ENCODE measurements around the gene SLIT1.

SLIT1 gene

GRCh38 chr10:97139651-97140048, 46.1 kb downstream of the SLIT1 start:
- DNase-seq (ENCODE audit: low spot score) = no peak

GRCh38 chr10:97138846-97139245, 46.9 kb downstream of the SLIT1 start:
- DNase-seq (ENCODE audit: low spot score) = no peak

GRCh38 chr10:97138174-97138573, 47.6 kb downstream of the SLIT1 start:
- DNase-seq (ENCODE audit: low spot score) = no peak

- DNase-seq (ENCODE audit: low spot score) = no peak
Measured at GRCh38 chr10:97136756-97137155, 49.0 kb downstream of the SLIT1 start.

GRCh38 chr10:97135464-97135863, 50.3 kb downstream of the SLIT1 start:
- no peak for DNase-seq (ENCODE audit: low spot score)

- no peak for DNase-seq (ENCODE audit: low spot score)
Measured at GRCh38 chr10:97134983-97135382, 50.8 kb downstream of the SLIT1 start.

- DNase-seq (ENCODE audit: low spot score) = no peak
Measured at GRCh38 chr10:97134110-97134509, 51.6 kb downstream of the SLIT1 start.

- no peak for DNase-seq (ENCODE audit: low spot score)
Measured at GRCh38 chr10:97132273-97132672, 53.5 kb downstream of the SLIT1 start.

- DNase-seq (ENCODE audit: low spot score) = no peak
Measured at GRCh38 chr10:97131666-97132065, 54.1 kb downstream of the SLIT1 start.

GRCh38 chr10:97131181-97131628, 54.6 kb downstream of the SLIT1 start:
- no peak for DNase-seq (ENCODE audit: low spot score)

GRCh38 chr10:97129666-97130065, 56.1 kb downstream of the SLIT1 start:
- DNase-seq (ENCODE audit: low spot score) = peak; percentile 23

- DNase-seq (ENCODE audit: low spot score) = peak; percentile 12
Measured at GRCh38 chr10:97128516-97129154, 57.1 kb downstream of the SLIT1 start.

- DNase-seq (ENCODE audit: low spot score) = no peak
Measured at GRCh38 chr10:97128039-97128492, 57.7 kb downstream of the SLIT1 start.

- no peak for DNase-seq (ENCODE audit: low spot score)
Measured at GRCh38 chr10:97127509-97127908, 58.2 kb downstream of the SLIT1 start.

GRCh38 chr10:97124211-97124610, 61.5 kb downstream of the SLIT1 start:
- DNase-seq (ENCODE audit: low spot score) = no peak

- DNase-seq (ENCODE audit: low spot score) = peak; percentile 17
Measured at GRCh38 chr10:97123765-97124164, 62.0 kb downstream of the SLIT1 start.

GRCh38 chr10:97121041-97121440, 64.7 kb downstream of the SLIT1 start:
- DNase-seq (ENCODE audit: low spot score) = no peak

- no peak for DNase-seq (ENCODE audit: low spot score)
Measured at GRCh38 chr10:97120370-97120769, 65.4 kb downstream of the SLIT1 start.

- DNase-seq (ENCODE audit: low spot score) = no peak
Measured at GRCh38 chr10:97119058-97119745, 66.6 kb downstream of the SLIT1 start.

- DNase-seq (ENCODE audit: low spot score) = no peak
Measured at GRCh38 chr10:97117372-97117771, 68.4 kb downstream of the SLIT1 start.

- DNase-seq (ENCODE audit: low spot score) = no peak
Measured at GRCh38 chr10:97116462-97117162, 69.1 kb downstream of the SLIT1 start.

GRCh38 chr10:97115846-97116245, 69.9 kb downstream of the SLIT1 start:
- no peak for DNase-seq (ENCODE audit: low spot score)

- DNase-seq (ENCODE audit: low spot score) = no peak
Measured at GRCh38 chr10:97111615-97112014, 74.1 kb downstream of the SLIT1 start.

All from putamen (tissue), 1 donor.